ENCODE measurements around the gene HIRIP3. TPM values are rescaled to one million over a fixed set of nuclear protein-coding genes. Genes with fewer than 3 reads are reported as not detected.

Gene HIRIP3
- total and polyA plus RNA-seq, 2 donors from 2014 or later, result 16.0 to 18.7 TPM

DNA sequence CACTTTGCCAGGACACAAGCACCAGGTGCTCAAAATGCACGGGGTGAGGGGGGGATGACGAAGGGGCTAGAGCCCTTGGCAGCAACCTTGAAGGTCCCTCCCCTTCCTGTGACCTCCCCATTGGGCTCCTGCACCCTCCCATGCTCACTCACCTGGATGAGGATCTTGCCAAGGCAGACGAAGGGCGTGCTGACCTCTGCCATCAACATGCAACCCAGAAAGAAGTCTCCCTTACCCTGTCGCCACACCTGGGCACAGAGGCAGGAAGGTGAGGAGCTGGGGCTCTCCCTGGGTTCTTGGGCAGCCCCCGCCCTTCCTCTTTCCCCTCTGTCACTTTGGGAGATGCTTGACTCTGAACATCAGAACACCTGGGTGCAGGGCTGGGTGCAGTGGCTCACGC, 30.2 kb upstream of the HIRIP3 start:
- FAIRE-seq, result no peak
- H3K4me3 ChIP-seq (ENCODE audit: low read length in 3 of 3), result no peak overlapping the region
- H3K36me3 ChIP-seq (ENCODE audit: control insufficient read depth in 2 of 3, insufficient read depth in 3 of 3, low read length in 3 of 3), result no peaks in the 10 kb centered on the region
- TF ChIP-seq, protein P1, sequence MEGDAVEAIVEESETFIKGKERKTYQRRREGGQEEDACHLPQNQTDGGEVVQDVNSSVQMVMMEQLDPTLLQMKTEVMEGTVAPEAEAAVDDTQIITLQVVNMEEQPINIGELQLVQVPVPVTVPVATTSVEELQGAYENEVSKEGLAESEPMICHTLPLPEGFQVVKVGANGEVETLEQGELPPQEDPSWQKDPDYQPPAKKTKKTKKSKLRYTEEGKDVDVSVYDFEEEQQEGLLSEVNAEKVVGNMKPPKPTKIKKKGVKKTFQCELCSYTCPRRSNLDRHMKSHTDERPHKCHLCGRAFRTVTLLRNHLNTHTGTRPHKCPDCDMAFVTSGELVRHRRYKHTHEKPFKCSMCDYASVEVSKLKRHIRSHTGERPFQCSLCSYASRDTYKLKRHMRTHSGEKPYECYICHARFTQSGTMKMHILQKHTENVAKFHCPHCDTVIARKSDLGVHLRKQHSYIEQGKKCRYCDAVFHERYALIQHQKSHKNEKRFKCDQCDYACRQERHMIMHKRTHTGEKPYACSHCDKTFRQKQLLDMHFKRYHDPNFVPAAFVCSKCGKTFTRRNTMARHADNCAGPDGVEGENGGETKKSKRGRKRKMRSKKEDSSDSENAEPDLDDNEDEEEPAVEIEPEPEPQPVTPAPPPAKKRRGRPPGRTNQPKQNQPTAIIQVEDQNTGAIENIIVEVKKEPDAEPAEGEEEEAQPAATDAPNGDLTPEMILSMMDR (IDR thresholded peaks at IDR 0.05; ENCODE audit: borderline replicate concordance, extremely low read depth, insufficient read depth), result no peak
- DNase-seq, result peak in 1 of 5 donors; percentile 69
- peaks cover 0 to 8% (median 0%) of the 10 kb centered on the region in 3 donors for H3K4me1 ChIP-seq (ENCODE audit: control insufficient read depth in 2 of 3, insufficient read depth in 2 of 3, low read depth in 1 of 3, low read length in 3 of 3)
- no peak overlapping the region for H3K9ac ChIP-seq (ENCODE audit: low read length in 3 of 3)
- intact Hi-C loops (cut with DNase I), result no loop called here
- no peak overlapping the region for H3K27ac ChIP-seq (ENCODE audit: low read depth in 2 of 2, low read length in 2 of 2)
- no peaks in the 10 kb centered on the region for H3K27me3 ChIP-seq (ENCODE audit: control insufficient read depth, insufficient read depth, low read length)
- no peaks in the 10 kb centered on the region for H3K9me3 ChIP-seq (ENCODE audit: control insufficient read depth in 2 of 3, insufficient read depth in 1 of 3, low read length in 3 of 3)

DNA sequence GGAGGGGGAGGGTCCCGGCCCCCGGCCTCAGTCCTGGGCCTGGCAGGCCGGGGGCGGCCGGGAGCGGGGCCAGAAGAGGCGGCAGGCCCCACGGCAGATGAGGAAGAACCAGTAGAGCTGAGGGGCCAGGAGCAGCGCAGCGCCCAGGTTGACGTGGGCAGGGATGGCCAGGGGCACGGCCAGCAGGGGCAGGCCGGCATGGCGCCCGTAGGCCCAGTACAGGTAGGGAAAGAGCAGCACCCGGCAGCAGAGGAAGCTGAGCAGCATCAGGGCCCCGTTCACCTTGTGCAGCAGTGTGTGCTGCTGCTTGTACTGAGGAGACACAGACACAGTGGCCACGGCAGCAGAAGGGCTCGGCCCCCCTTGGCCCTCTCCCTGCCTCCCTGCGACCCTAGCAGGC, 29.7 kb upstream of the HIRIP3 start:
- TF ChIP-seq, protein P1 (IDR thresholded peaks at IDR 0.05; ENCODE audit: borderline replicate concordance, extremely low read depth, insufficient read depth), result no peak
- peaks cover 0 to 8% (median 0%) of the 10 kb centered on the region in 3 donors for H3K4me1 ChIP-seq (ENCODE audit: control insufficient read depth in 2 of 3, insufficient read depth in 2 of 3, low read depth in 1 of 3, low read length in 3 of 3)
- no peak overlapping the region for H3K27ac ChIP-seq (ENCODE audit: low read depth in 2 of 2, low read length in 2 of 2)
- intact Hi-C loops (cut with DNase I), result no loop called here
- DNase-seq (no peak), FAIRE-seq (no peak)
- H3K9me3 ChIP-seq (ENCODE audit: control insufficient read depth in 2 of 3, insufficient read depth in 1 of 3, low read length in 3 of 3), result no peaks in the 10 kb centered on the region
- H3K27me3 ChIP-seq (ENCODE audit: control insufficient read depth, insufficient read depth, low read length), result no peaks in the 10 kb centered on the region
- H3K9ac ChIP-seq (ENCODE audit: low read length in 3 of 3), result no peak overlapping the region
- no peaks in the 10 kb centered on the region for H3K36me3 ChIP-seq (ENCODE audit: control insufficient read depth in 2 of 3, insufficient read depth in 3 of 3, low read length in 3 of 3)
- H3K4me3 ChIP-seq (ENCODE audit: low read length in 3 of 3), result no peak overlapping the region

DNA sequence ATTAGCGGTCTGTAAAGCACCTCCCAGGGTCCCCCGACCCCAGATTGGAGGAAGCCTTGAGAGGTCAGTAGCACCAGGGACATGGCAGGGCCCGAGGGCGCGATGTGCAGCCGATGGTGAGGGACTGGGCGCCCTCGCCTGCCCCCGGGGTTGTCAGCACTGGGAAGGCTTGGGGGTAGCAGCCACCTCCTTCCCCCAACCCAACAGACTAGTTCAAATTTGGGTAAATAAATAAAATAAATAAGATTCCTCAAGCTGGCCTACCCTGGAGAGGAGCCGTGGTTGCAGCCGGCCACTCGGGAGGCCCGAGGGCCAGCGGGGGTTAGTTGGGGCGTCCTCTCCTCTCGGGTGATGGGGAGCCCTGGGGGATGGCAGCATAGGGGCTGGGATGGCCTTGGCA, 29.0 kb upstream of the HIRIP3 start:
- Histone ChIP-seq H3K27me3 (ENCODE audit: control insufficient read depth, insufficient read depth, low read length) (no peaks in the 10 kb centered on the region), H3K27ac (ENCODE audit: low read depth in 2 of 2, low read length in 2 of 2) (no peak overlapping the region), H3K4me3 (ENCODE audit: low read length in 3 of 3) (no peak overlapping the region), H3K9me3 (ENCODE audit: control insufficient read depth in 2 of 3, insufficient read depth in 1 of 3, low read length in 3 of 3) (no peaks in the 10 kb centered on the region), H3K36me3 (ENCODE audit: control insufficient read depth in 2 of 3, insufficient read depth in 3 of 3, low read length in 3 of 3) (no peaks in the 10 kb centered on the region), H3K9ac (ENCODE audit: low read length in 3 of 3) (no peak overlapping the region), H3K4me1 (ENCODE audit: control insufficient read depth in 2 of 3, insufficient read depth in 2 of 3, low read depth in 1 of 3, low read length in 3 of 3) (peaks cover 0 to 8% (median 0%) of the 10 kb centered on the region in 3 donors)
- FAIRE-seq (no peak), DNase-seq (no peak)
- intact Hi-C loops (cut with DNase I), result no loop called here
- TF ChIP-seq, protein P1 (IDR thresholded peaks at IDR 0.05; ENCODE audit: borderline replicate concordance, extremely low read depth, insufficient read depth), result no peak

- intact Hi-C loops (cut with DNase I), result no loop called here
- FAIRE-seq, result no peak
- H3K9ac ChIP-seq (ENCODE audit: low read length in 3 of 3), result no peak overlapping the region
Observed at GRCh38 chr16:30023586-30023985, 28.2 kb upstream of the HIRIP3 start.

More at GRCh38 chr16:30023586-30023985, 28.2 kb upstream of the HIRIP3 start:
- Histone ChIP-seq H3K27ac (ENCODE audit: low read depth in 2 of 2, low read length in 2 of 2) (no peak overlapping the region), H3K36me3 (ENCODE audit: control insufficient read depth in 2 of 3, insufficient read depth in 3 of 3, low read length in 3 of 3) (no peaks in the 10 kb centered on the region), H3K9me3 (ENCODE audit: control insufficient read depth in 2 of 3, insufficient read depth in 1 of 3, low read length in 3 of 3) (no peaks in the 10 kb centered on the region), H3K27me3 (ENCODE audit: control insufficient read depth, insufficient read depth, low read length) (no peaks in the 10 kb centered on the region), H3K4me1 (ENCODE audit: control insufficient read depth in 2 of 3, insufficient read depth in 2 of 3, low read depth in 1 of 3, low read length in 3 of 3) (peaks cover 0 to 8% (median 0%) of the 10 kb centered on the region in 3 donors), H3K4me3 (ENCODE audit: low read length in 3 of 3) (no peak overlapping the region)
- TF ChIP-seq, protein P1 (IDR thresholded peaks at IDR 0.05; ENCODE audit: borderline replicate concordance, extremely low read depth, insufficient read depth), result no peak
- no peak for DNase-seq

Measured in kidney (tissue), 14 donors.